IPS DF 19.7 (cell line): ENCODE results near the gene RHOB.
"Not testable (repeated sequence)": the region's sequence is repeated elsewhere in the genome, so short reads cannot be mapped to it uniquely, and the experiment has no call there.

Experiments used
- DNase-seq: peaks from one replicate; pipeline ENCODE4 v3.0.0-alpha.2; 2013; ENCODE audit warnings: low read depth, low spot score

RHOB gene

GRCh38 chr2:20446917-20447436 is at the start of gene RHOB:
TSS of gene RHOB (plus strand) at chr2:20447074. CDS start at chr2:20447466, 392 bp downstream.
- peak; percentile 89 for DNase-seq

- DNase-seq: no peak
These were observed 48.9 kb upstream of the RHOB start for GRCh38 chr2:20397811-20398447.

- no peak for DNase-seq
These were observed 47.8 kb upstream of the RHOB start for GRCh38 chr2:20398956-20399567.

DNA sequence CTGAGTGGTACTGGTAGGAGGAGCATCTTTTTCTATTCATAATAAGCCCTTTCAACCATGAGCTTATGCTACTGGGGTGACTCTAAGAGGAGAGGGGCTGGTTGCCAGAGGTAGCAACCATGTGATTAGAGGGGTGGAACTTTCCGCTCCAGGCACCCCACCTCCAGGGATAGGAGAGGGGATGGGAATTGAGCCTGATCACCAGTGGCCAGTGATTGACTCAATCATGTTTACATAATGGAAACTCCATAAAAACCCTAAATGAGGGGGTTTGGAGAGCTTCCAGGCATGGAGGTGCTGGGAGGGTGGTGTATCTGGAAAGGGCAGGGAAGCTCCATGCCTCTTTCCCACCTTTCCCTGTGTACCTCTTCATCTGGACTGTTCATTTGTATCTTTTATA is 46.6 kb upstream of the RHOB start:
- no peak for DNase-seq

DNA sequence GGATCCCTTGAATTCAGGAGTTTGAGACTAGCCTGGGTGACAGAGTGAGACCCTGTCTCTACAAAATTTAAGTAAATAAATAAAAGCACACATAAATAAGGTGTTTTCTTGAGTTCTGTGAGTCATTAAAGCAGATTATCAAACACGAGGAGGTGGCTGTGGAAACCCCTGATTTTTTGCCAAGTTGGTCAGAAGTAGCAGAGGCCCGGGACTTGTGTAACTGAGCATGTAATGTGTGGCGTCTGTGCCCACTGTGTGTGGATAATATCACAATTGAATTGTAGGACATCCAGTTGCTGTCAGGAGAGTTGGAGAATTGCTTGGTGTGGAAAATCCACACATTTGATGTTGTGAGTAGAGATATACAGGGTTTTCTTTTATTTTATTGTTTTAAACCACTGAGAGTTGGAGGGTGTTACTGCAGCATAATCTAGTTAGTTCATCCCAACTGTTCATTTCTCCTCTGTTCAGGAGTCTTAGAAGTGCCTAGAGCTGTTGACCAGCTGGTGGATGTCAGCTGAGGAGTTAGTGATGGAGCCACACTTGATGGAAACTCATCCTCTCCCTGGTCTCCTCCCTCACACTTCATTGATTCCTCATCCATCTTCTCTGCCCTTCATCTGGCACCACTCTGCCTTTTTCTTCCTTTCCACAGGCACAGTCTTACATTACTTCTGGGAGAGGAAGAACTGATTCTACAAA is 45.9 kb upstream of the RHOB start:
- no peak for DNase-seq

DNA sequence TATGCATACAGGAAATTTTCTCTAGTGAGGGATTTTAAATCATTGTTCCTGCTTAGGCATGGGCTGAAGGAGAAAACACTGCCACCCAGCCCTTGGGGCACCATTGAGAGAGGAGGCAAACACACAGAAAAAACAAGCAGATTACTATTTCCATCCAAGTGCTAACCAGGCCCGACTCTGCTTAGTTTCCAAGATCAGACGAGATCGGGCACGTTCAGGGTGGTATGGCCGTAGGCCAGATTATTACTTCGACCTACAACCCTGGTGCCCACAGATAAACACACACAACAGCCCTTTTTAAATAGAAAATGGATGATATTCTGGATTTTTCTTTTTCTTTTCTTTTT is 45.4 kb upstream of the RHOB start:
- DNase-seq: no peak

DNA sequence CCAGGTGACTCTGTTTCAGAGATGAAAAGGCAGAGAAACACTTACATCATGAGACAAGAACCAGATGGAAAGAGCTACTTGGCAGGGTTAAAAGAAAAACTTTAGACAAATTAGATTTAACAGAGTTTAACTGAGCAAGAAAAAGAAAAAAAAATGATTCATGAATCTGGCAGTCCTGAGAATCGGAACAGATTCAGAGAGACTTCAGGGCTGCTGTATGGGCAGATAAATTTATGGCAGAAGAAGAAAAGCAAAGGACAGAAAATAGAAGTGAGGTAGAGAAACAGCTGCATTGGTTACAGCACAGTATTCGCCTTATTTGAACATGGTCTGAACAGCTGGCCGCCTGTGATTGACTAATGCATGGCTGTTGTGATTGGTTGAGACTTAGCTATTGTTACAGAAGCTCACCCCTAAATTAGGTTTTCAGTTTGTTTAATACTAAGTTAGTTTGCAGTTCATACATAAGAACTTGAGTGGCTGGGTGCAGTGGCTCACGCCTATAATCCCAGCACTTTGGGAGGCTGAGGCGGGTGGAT is 43.0 kb upstream of the RHOB start:
- no peak for DNase-seq

- DNase-seq: no peak
These were observed 41.9 kb upstream of the RHOB start for GRCh38 chr2:20404950-20405349.

DNA sequence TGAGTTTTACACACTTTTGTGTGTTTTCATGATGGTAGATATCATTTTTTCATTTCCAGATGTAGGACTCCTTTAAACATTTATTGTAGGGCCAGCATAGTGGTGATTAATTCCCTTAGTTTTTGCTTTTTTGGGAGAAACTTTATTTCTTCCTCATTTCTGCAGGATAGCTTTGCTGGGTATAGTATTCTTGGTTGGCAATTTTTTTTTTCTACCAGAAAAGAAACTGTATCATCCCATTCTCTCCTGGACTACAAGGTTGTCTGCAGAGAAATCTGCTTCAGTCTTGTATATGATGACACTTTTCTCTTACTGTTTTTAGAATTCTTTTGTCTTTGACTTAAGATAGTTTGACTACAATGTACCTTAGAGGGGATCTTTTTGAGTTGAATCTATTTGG is 37.8 kb upstream of the RHOB start:
- no peak for DNase-seq

DNA sequence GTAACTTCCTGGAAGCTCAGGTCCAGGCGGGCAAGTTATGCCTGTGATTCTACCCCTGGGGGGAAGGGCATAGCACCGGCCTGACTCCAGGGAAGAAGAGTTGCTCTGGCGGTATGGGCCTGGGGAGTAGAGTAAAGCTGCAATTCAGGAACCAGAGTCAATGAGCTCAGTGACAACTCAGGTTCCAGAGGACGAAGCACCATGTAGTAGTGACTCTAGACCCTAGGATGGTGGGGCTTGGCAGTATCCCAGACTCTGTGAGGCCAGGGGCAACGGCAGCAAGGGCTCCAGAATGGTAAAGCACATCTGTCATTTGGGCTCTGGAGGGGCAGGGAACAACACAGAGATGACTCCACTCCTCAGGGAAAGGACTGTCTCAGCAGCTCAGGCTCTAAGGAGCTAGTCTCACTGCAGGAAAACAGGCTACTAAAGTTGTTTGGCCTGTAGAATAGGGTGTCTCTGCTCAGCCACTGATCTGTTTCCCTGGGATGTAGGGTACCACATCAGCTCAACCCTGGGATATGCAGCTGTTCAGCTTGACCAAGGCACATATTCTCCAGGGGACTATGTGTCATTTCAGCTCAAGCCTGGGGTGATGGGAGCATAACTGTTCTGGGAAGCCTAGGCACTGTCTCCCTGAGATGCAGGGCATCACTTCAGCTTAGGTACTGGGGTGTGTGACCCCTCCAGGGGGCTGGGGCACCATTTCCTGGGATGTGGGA is 36.2 kb upstream of the RHOB start:
- no peak for DNase-seq

GRCh38 chr2:20411361-20411894 is 35.4 kb upstream of the RHOB start:
- DNase-seq: peak; percentile 67

- no peak for DNase-seq
These were observed 32.1 kb upstream of the RHOB start for GRCh38 chr2:20414806-20415205.

GRCh38 chr2:20415511-20415918 is 31.4 kb upstream of the RHOB start:
- DNase-seq: no peak

- no peak for DNase-seq
These were observed 30.2 kb upstream of the RHOB start for GRCh38 chr2:20416723-20417122.

GRCh38 chr2:20417230-20417821 is 29.5 kb upstream of the RHOB start:
- not testable (repeated sequence) for DNase-seq

GRCh38 chr2:20418519-20418918 is 28.4 kb upstream of the RHOB start:
- DNase-seq: no peak

GRCh38 chr2:20419007-20419576 is 27.8 kb upstream of the RHOB start:
- DNase-seq: no peak

DNA sequence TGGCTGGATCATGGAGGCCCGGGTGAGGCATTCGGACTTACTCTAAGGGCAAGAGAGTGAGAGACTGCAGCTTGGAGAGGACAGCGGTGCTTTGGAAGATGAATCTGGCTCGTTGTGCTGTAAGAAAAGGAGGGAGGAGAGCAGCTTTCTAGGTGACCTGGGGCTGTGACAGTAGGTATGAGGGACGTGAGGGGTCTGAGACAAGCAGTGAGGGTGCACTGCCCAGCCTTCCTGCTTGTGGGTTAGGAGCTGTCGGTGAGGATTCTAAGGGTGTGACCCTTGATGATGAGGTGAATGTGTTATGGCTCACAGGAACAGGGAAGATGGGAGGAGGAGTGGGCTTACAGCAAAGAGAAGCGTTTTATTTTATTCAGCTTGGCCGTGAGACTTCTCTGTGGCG is 27.1 kb upstream of the RHOB start:
- DNase-seq: no peak

DNA sequence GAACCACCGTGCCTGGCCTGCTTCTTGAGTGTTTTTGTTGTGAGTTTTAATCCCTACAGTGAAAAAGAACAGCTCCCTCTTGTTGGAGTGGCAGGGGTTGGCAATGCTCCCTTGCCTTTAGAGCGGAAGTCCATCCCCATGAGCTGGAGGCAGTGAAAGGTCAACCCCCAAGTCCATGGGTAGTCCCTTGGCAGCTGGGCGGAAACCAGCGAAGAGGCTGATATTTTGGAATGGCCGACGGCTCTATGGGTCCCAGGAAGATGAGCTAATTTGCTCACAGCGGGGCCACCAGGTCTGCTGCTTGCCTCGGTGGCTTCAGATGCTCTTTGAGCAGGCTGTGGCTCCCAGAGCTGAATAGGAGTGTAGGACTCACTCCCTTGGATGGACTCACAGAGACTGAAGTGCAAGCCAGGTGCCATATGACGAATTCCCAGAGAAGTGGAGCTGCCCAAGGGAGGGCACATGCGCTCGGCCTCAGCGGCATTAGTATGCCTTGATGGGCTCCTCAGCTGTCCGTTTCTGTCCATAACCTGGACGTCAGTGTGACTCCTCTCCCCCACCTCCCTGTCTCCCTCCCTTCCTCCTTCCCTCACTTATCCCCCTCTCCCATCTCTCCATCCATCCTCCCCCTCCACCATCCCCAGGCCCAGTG is 25.4 kb upstream of the RHOB start:
- no peak for DNase-seq

- no peak for DNase-seq
These were observed 24.9 kb upstream of the RHOB start for GRCh38 chr2:20421988-20422370.
